ENCODE data around the gene RBM23.
"Not testable (repeated sequence)": the region's sequence is repeated elsewhere in the genome, so short reads cannot be mapped to it uniquely, and the experiment has no call there.

GRCh38 chr14:22951795-22952194 is 32.8 kb upstream of the RBM23 start:
- not testable (repeated sequence) for TF ChIP-seq NCOA6 (IDR thresholded peaks at IDR 0.05); TBP (optimal IDR thresholded peaks at IDR 0.05; ENCODE audit: low read depth, low read length); FOXM1 (IDR thresholded peaks at IDR 0.05; ENCODE audit: low read depth); FOXM1 (CRISPR knock-in tag; IDR thresholded peaks at IDR 0.05; ENCODE audit: low read depth); ZNF707 (CRISPR knock-in tag; conservative IDR thresholded peaks at IDR 0.05); SMAD3 (CRISPR knock-in tag; conservative IDR thresholded peaks at IDR 0.05); SPI1 (IDR thresholded peaks at IDR 0.05; ENCODE audit: borderline replicate concordance, low read depth, low read length); ZNF274 (IDR thresholded peaks at IDR 0.05; ENCODE audit: borderline replicate concordance, low read depth, low read length); POLR2AphosphoS5 (IDR thresholded peaks at IDR 0.05; ENCODE audit: control insufficient read depth, insufficient read depth, low read depth, low read length); NCOA2 (IDR thresholded peaks at IDR 0.05; ENCODE audit: partially characterized antibody in 2 of 2)

Measured in K562 (cell line).